ENCODE data around the gene DOC2B. TPM values are rescaled to one million over a fixed set of nuclear protein-coding genes. Genes with fewer than 3 reads are reported as not detected.

DOC2B gene
- total and polyA plus RNA-seq, 9 of the 15 experiments (the other 6 are each of a cell fraction or from before 2014, with no cell fraction given) = 0.02 TPM; not detected in 8

- ChIA-PET CTCF (ENCODE audit: low intra/inter-chr PET ratio) (no interaction called here), POLR2A (no interaction called here)
- Histone ChIP-seq H3K27ac (ENCODE audit: extremely low read depth, low read depth, low read length) (no peak overlapping the region), H3K4me3 (no peak overlapping the region), H3K9ac (ENCODE audit: insufficient read depth in 1 of 2, low read depth in 2 of 2, low read length in 2 of 2) (no peak overlapping the region), H3K79me2 (ENCODE audit: control insufficient read depth, insufficient read depth, low read length) (no peaks in the 10 kb centered on the region), H3K4me1 (replicated peaks in 1 of 2; ENCODE audit: control insufficient read depth in 2 of 2, insufficient read depth in 2 of 2, low read length in 2 of 2) (0 out of 5 replicates have a peak, but pooled peaks cover 0 to 3% of the 10 kb centered on the region in 2 experiments), H2AFZ (ENCODE audit: low read depth, low read length) (no peak overlapping the region), H3K9me3 (replicated peaks; ENCODE audit: control insufficient read depth, insufficient read depth, low read depth, low read length) (no peaks in the 10 kb centered on the region; the same call in 1 of the 2 replicates), H3K27me3 (ENCODE audit: control insufficient read depth in 2 of 2, insufficient read depth in 2 of 2, low read length in 2 of 2) (peaks cover 6 to 34% of the 10 kb centered on the region in 2 experiments; a peak in 3 of 5 replicates), H3K36me3 (ENCODE audit: control insufficient read depth, insufficient read depth, low read length) (no peaks in the 10 kb centered on the region), H3K9me1 (ENCODE audit: control insufficient read depth, insufficient read depth, low read length) (no peaks in the 10 kb centered on the region), H3K4me2 (ENCODE audit: insufficient read depth, low read length) (no peak overlapping the region), H4K20me1 (replicated peaks; ENCODE audit: control insufficient read depth, insufficient read depth, low read length) (no peaks in the 10 kb centered on the region)
- no TSS peak for BruUV-seq (replicated peaks)
- peak; percentile 43 for TF ChIP-seq RBM25 (IDR thresholded peaks at IDR 0.05; ENCODE audit: low read depth, low read length, severe bottlenecking)
- no peak for TF ChIP-seq ZNF444 (CRISPR knock-in tag; IDR thresholded peaks at IDR 0.05)
- in situ Hi-C loops (cut with MboI) = no loop called here
- intact Hi-C loops (cut with micrococcal nuclease) = no loop called here
- 1% methylated on average over 7 of the region's 8 CpGs for WGBS (ENCODE audit: insufficient coverage, low coverage, missing lambda C conversion rate)
- ATAC-seq = no peak
- no peak for FAIRE-seq
- no peak for DNase-seq (ENCODE audit: extremely low read depth in 1 of 4, low spot score in 3 of 4)
These were observed 26.3 kb upstream of the DOC2B start for GRCh38 chr17:207775-208174.

- POLR2A ChIA-PET = no interaction called here
- FAIRE-seq = no peak
These were observed 25.6 kb upstream of the DOC2B start for GRCh38 chr17:206941-207560.

More at GRCh38 chr17:206941-207560, 25.6 kb upstream of the DOC2B start:
- Histone ChIP-seq H3K9me3 (replicated peaks; ENCODE audit: control insufficient read depth, insufficient read depth, low read depth, low read length) (no peaks in the 10 kb centered on the region; the same call in 1 of the 2 replicates), H2AFZ (ENCODE audit: low read depth, low read length) (no peak overlapping the region), H3K36me3 (ENCODE audit: control insufficient read depth, insufficient read depth, low read length) (no peaks in the 10 kb centered on the region), H3K9ac (ENCODE audit: insufficient read depth in 1 of 2, low read depth in 2 of 2, low read length in 2 of 2) (no peak overlapping the region), H3K4me2 (ENCODE audit: insufficient read depth, low read length) (no peak overlapping the region), H3K9me1 (ENCODE audit: control insufficient read depth, insufficient read depth, low read length) (no peaks in the 10 kb centered on the region), H3K4me1 (replicated peaks in 1 of 2; ENCODE audit: control insufficient read depth in 2 of 2, insufficient read depth in 2 of 2, low read length in 2 of 2) (0 out of 5 replicates have a peak, but pooled peaks cover 0 to 3% of the 10 kb centered on the region in 2 experiments), H3K27me3 (ENCODE audit: control insufficient read depth in 2 of 2, insufficient read depth in 2 of 2, low read length in 2 of 2) (peaks cover 6 to 41% of the 10 kb centered on the region in 2 experiments; a peak in 3 of 5 replicates), H4K20me1 (replicated peaks; ENCODE audit: control insufficient read depth, insufficient read depth, low read length) (no peaks in the 10 kb centered on the region), H3K4me3 (no peak overlapping the region), H3K79me2 (ENCODE audit: control insufficient read depth, insufficient read depth, low read length) (no peaks in the 10 kb centered on the region), H3K27ac (ENCODE audit: extremely low read depth, low read depth, low read length) (no peak overlapping the region)
- no TSS peak for BruUV-seq (replicated peaks)
- WGBS (ENCODE audit: insufficient coverage, low coverage, missing lambda C conversion rate) = 31% methylated on average over 10 of the region's 37 CpGs
- in situ Hi-C loops (cut with MboI) = no loop called here
- CTCF ChIA-PET (ENCODE audit: low intra/inter-chr PET ratio) = no interaction called here
- ATAC-seq (no peak), DNase-seq (ENCODE audit: extremely low read depth in 1 of 4, low spot score in 3 of 4) (no peak)
- intact Hi-C loops (cut with micrococcal nuclease) = no loop called here
- TF ChIP-seq ZNF354B (CRISPR knock-in tag; IDR thresholded peaks at IDR 0.05) (no peak), THRA (IDR thresholded peaks at IDR 0.05) (no peak), ZNF764 (CRISPR knock-in tag; IDR thresholded peaks at IDR 0.05; ENCODE audit: low read depth) (no peak), PHF20 (IDR thresholded peaks at IDR 0.05; ENCODE audit: partially characterized antibody) (no peak), BRCA1 (IDR thresholded peaks at IDR 0.05) (no peak), BRCA1 (CRISPR knock-in tag; IDR thresholded peaks at IDR 0.05) (no peak), MBD2 (IDR thresholded peaks at IDR 0.05; ENCODE audit: borderline replicate concordance, low read depth) (no peak)
